Measurements from ENCODE around the gene ITGAE. TPM values are rescaled to one million over a fixed set of nuclear protein-coding genes. Genes with fewer than 3 reads are reported as not detected.

Gene ITGAE
- total RNA-seq, 1 experiment from 2014 or later: 20.9 TPM

- TF ChIP-seq CTCF (IDR thresholded peaks at IDR 0.05) (no peak), REST (IDR thresholded peaks at IDR 0.05; ENCODE audit: insufficient read depth in 1 of 2, low read depth in 2 of 2, low read length in 1 of 2) (no peak), SIN3A (IDR thresholded peaks at IDR 0.05; ENCODE audit: borderline replicate concordance, insufficient read depth, low read depth, low read length) (no peak), TCF7L2 (IDR thresholded peaks at IDR 0.05; ENCODE audit: low read depth, low read length) (no peak), POLR2AphosphoS5 (IDR thresholded peaks at IDR 0.05; ENCODE audit: low read depth, low read length) (no peak)
- Histone ChIP-seq H3K4me3 (ENCODE audit: low read depth in 2 of 2, low read length in 2 of 2) (no peak overlapping the region), H3K36me3 (ENCODE audit: control insufficient read depth, insufficient read depth, low read length) (no peaks in the 10 kb centered on the region), H3K4me1 (ENCODE audit: control insufficient read depth, insufficient read depth, low read length) (no peaks in the 10 kb centered on the region), H3K9me3 (ENCODE audit: control insufficient read depth, insufficient read depth, low read depth, low read length) (no peaks in the 10 kb centered on the region), H3K27me3 (ENCODE audit: control insufficient read depth, insufficient read depth, low read length) (no peaks in the 10 kb centered on the region), H3K27ac (ENCODE audit: low read length) (no peak overlapping the region)
- ATAC-seq (no peak), DNase-seq (ENCODE audit: low read depth, low spot score) (no peak)
- in situ Hi-C loops (cut with HindIII; ENCODE audit: low pct_unique_long_range_greater_than_20kb, low sequenced_read_pairs): no loop called here
- no TSS peak for BruUV-seq (replicated peaks)
- POLR2A ChIA-PET: no interaction called here
- intact Hi-C loops (cut with micrococcal nuclease; ENCODE audit: unreplicated experiment): no loop called here
- CTCF ChIA-PET: interaction anchor here (0.5 kb wide), 1 partner anchor 23 kb away, joined by 8 read pairs; no protein-coding TSS in a partner anchor
These were observed 2.3 kb upstream of the ITGAE start for GRCh38 chr17:3803308-3803640.

- Histone ChIP-seq H3K4me3 (ENCODE audit: low read depth in 2 of 2, low read length in 2 of 2) (no peak overlapping the region), H3K27me3 (ENCODE audit: control insufficient read depth, insufficient read depth, low read length) (no peaks in the 10 kb centered on the region), H3K4me1 (ENCODE audit: control insufficient read depth, insufficient read depth, low read length) (no peaks in the 10 kb centered on the region), H3K9me3 (ENCODE audit: control insufficient read depth, insufficient read depth, low read depth, low read length) (no peaks in the 10 kb centered on the region), H3K27ac (ENCODE audit: low read length) (no peak overlapping the region), H3K36me3 (ENCODE audit: control insufficient read depth, insufficient read depth, low read length) (no peaks in the 10 kb centered on the region)
- no peak for DNase-seq (ENCODE audit: low read depth, low spot score)
- intact Hi-C loops (cut with micrococcal nuclease; ENCODE audit: unreplicated experiment): no loop called here
- CTCF ChIA-PET: interaction anchor here (0.5 kb wide), 1 partner anchor 24 kb away, joined by 8 read pairs; no protein-coding TSS in a partner anchor
- in situ Hi-C loops (cut with HindIII; ENCODE audit: low pct_unique_long_range_greater_than_20kb, low sequenced_read_pairs): no loop called here
- POLR2A ChIA-PET: no interaction called here
- no TSS peak for BruUV-seq (replicated peaks)
- ATAC-seq: no peak
- TF ChIP-seq TCF7L2 (IDR thresholded peaks at IDR 0.05; ENCODE audit: low read depth, low read length) (no peak), SIN3A (IDR thresholded peaks at IDR 0.05; ENCODE audit: borderline replicate concordance, insufficient read depth, low read depth, low read length) (no peak), POLR2AphosphoS5 (IDR thresholded peaks at IDR 0.05; ENCODE audit: low read depth, low read length) (no peak), REST (IDR thresholded peaks at IDR 0.05; ENCODE audit: insufficient read depth in 1 of 2, low read depth in 2 of 2, low read length in 1 of 2) (no peak), CTCF (IDR thresholded peaks at IDR 0.05) (no peak)
These were observed 1.7 kb upstream of the ITGAE start for GRCh38 chr17:3802461-3803307.

Data from Panc1 (cell line).